ENCODE data around the gene DYNC1LI1.

DNA sequence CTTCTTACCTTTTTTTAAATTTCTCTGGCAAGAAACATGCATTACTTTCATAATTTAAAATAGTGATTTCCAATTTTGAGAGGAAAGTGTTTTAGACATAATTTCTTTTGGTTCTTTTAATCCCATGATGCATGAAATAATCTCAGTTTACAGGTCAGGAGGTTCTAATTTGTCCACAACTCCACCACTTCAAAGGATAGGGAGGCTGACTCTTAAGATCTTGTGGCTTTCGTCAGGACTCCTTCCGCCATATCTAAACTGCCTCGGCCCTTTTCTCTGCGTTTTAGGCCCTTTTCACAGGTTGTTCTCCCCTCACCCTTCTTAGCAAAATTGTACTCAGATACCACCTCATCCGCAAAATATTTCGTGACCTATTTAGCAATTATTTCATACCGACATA lies 8.0 kb downstream of the DYNC1LI1 start:
- TF ChIP-seq CTCF (IDR thresholded peaks at IDR 0.05; ENCODE audit: low read depth, low read length, missing input control) (no peak), RAD21 (IDR thresholded peaks at IDR 0.05) (no peak), FOXA1 (IDR thresholded peaks at IDR 0.05) (no peak), FOXA2 (IDR thresholded peaks at IDR 0.05) (no peak), GABPA (IDR thresholded peaks at IDR 0.05 in 1 of 2, conservative IDR thresholded peaks at IDR 0.05 in 1 of 2) (no peak), EGR1 (IDR thresholded peaks at IDR 0.05; ENCODE audit: low read depth in 2 of 2) (no peak), RXRA (IDR thresholded peaks at IDR 0.05) (no peak), SP1 (IDR thresholded peaks at IDR 0.05) (no peak), JUND (IDR thresholded peaks at IDR 0.05) (no peak), TAF1 (conservative IDR thresholded peaks at IDR 0.05) (no peak)
- TF ChIP-seq, protein P1, sequence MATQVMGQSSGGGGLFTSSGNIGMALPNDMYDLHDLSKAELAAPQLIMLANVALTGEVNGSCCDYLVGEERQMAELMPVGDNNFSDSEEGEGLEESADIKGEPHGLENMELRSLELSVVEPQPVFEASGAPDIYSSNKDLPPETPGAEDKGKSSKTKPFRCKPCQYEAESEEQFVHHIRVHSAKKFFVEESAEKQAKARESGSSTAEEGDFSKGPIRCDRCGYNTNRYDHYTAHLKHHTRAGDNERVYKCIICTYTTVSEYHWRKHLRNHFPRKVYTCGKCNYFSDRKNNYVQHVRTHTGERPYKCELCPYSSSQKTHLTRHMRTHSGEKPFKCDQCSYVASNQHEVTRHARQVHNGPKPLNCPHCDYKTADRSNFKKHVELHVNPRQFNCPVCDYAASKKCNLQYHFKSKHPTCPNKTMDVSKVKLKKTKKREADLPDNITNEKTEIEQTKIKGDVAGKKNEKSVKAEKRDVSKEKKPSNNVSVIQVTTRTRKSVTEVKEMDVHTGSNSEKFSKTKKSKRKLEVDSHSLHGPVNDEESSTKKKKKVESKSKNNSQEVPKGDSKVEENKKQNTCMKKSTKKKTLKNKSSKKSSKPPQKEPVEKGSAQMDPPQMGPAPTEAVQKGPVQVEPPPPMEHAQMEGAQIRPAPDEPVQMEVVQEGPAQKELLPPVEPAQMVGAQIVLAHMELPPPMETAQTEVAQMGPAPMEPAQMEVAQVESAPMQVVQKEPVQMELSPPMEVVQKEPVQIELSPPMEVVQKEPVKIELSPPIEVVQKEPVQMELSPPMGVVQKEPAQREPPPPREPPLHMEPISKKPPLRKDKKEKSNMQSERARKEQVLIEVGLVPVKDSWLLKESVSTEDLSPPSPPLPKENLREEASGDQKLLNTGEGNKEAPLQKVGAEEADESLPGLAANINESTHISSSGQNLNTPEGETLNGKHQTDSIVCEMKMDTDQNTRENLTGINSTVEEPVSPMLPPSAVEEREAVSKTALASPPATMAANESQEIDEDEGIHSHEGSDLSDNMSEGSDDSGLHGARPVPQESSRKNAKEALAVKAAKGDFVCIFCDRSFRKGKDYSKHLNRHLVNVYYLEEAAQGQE (IDR thresholded peaks at IDR 0.05): no peak
- TF ChIP-seq, protein P2, sequence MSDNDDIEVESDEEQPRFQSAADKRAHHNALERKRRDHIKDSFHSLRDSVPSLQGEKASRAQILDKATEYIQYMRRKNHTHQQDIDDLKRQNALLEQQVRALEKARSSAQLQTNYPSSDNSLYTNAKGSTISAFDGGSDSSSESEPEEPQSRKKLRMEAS (IDR thresholded peaks at IDR 0.05): no peak
